ENCODE results near the gene TUBGCP3. TPM values are rescaled to one million over a fixed set of nuclear protein-coding genes. Genes with fewer than 3 reads are reported as not detected.

TUBGCP3 gene
- total RNA-seq, 1 donor from 2014 or later, result 37.4 TPM

GRCh38 chr13:112530861-112531260 is 57.1 kb downstream of the TUBGCP3 start:
- Mint-ChIP-seq H3K9me3 (no peaks in the 10 kb centered on the region), H3K4me3 (no peak overlapping the region), H3K27ac (no peak overlapping the region), H3K4me1 (peaks cover 16% of the 10 kb centered on the region), H3K27me3 (ENCODE audit: low read depth) (no peaks in the 10 kb centered on the region), H3K36me3 (peaks cover 5% of the 10 kb centered on the region)
- TF ChIP-seq CTCF (IDR thresholded peaks at IDR 0.05; ENCODE audit: unreplicated experiment), result no peak
- no peak for DNase-seq (ENCODE audit: low spot score in 2 of 2, unreplicated experiment in 2 of 2)

- no peaks in the 10 kb centered on the region for H3K36me3 Mint-ChIP-seq
- no peaks in the 10 kb centered on the region for H3K27me3 Mint-ChIP-seq (ENCODE audit: low read depth)
- DNase-seq (ENCODE audit: low spot score in 2 of 2, unreplicated experiment in 2 of 2), result no peak
- H3K27ac Mint-ChIP-seq, result no peak overlapping the region
- no peak overlapping the region for H3K4me3 Mint-ChIP-seq
- H3K9me3 Mint-ChIP-seq, result no peaks in the 10 kb centered on the region
- peaks cover 16% of the 10 kb centered on the region for H3K4me1 Mint-ChIP-seq
- TF ChIP-seq CTCF (IDR thresholded peaks at IDR 0.05; ENCODE audit: unreplicated experiment), result no peak
These were observed 58.7 kb downstream of the TUBGCP3 start for GRCh38 chr13:112529216-112529615.

GRCh38 chr13:112526146-112526853 is 61.7 kb downstream of the TUBGCP3 start:
- no peaks in the 10 kb centered on the region for H3K9me3 Mint-ChIP-seq
- DNase-seq (ENCODE audit: low spot score in 2 of 2, unreplicated experiment in 2 of 2), result no peak
- no peaks in the 10 kb centered on the region for H3K27me3 Mint-ChIP-seq (ENCODE audit: low read depth)
- TF ChIP-seq CTCF (IDR thresholded peaks at IDR 0.05; ENCODE audit: unreplicated experiment), result no peak
- peaks cover 3% of the 10 kb centered on the region for H3K36me3 Mint-ChIP-seq
- peaks cover 6% of the 10 kb centered on the region for H3K4me1 Mint-ChIP-seq
- no peak overlapping the region for H3K27ac Mint-ChIP-seq
- H3K4me3 Mint-ChIP-seq, result no peak overlapping the region

GRCh38 chr13:112525356-112525945 is 62.5 kb downstream of the TUBGCP3 start:
- Mint-ChIP-seq H3K36me3 (peaks cover 3% of the 10 kb centered on the region), H3K27ac (no peak overlapping the region), H3K27me3 (ENCODE audit: low read depth) (no peaks in the 10 kb centered on the region), H3K4me1 (no peaks in the 10 kb centered on the region), H3K4me3 (no peak overlapping the region), H3K9me3 (no peaks in the 10 kb centered on the region)
- no peak for TF ChIP-seq CTCF (IDR thresholded peaks at IDR 0.05; ENCODE audit: unreplicated experiment)
- no peak for DNase-seq (ENCODE audit: low spot score in 2 of 2, unreplicated experiment in 2 of 2)

- TF ChIP-seq CTCF (IDR thresholded peaks at IDR 0.05; ENCODE audit: unreplicated experiment), result no peak
- Mint-ChIP-seq H3K9me3 (no peaks in the 10 kb centered on the region), H3K4me1 (no peaks in the 10 kb centered on the region), H3K36me3 (peaks cover 8% of the 10 kb centered on the region), H3K27me3 (ENCODE audit: low read depth) (no peaks in the 10 kb centered on the region), H3K27ac (no peak overlapping the region), H3K4me3 (no peak overlapping the region)
- no peak for DNase-seq (ENCODE audit: low spot score in 2 of 2, unreplicated experiment in 2 of 2)
These were observed 65.4 kb downstream of the TUBGCP3 start for GRCh38 chr13:112522578-112522977.

All from mesothelial cell of epicardium (in vitro differentiated cells).